Measurements from ENCODE around the gene DLGAP1. TPM values are rescaled to one million over a fixed set of nuclear protein-coding genes. Genes with fewer than 3 reads are reported as not detected.

Gene DLGAP1
- total RNA-seq, 4 donors from 2014 or later = 1.2 to 1.4 (median 1.4) TPM

- TF ChIP-seq POLR2AphosphoS5 (IDR thresholded peaks at IDR 0.05) (no peak), POLR2A (IDR thresholded peaks at IDR 0.05; ENCODE audit: low read depth) (no peak), CTCF (IDR thresholded peaks at IDR 0.05) (no peak), EP300 (IDR thresholded peaks at IDR 0.05) (no peak)
- Histone ChIP-seq H3K4me3 (no peak overlapping the region), H3K4me1 (peaks cover 0 to 6% (median 1%) of the 10 kb centered on the region in 4 donors), H3K27ac (replicated peaks in 1 of 4) (no peak overlapping the region), H3K9me3 (no peaks in the 10 kb centered on the region), H3K36me3 (no peaks in the 10 kb centered on the region), H3K27me3 (no peaks in the 10 kb centered on the region)
- no peak for DNase-seq (ENCODE audit: extremely low spot score)
- WGBS = 54% methylated on average over 9 of the region's 9 CpGs
- intact Hi-C loops (cut with DNase I) = no loop called here
Measured at GRCh38 chr18:3794537-3795348, 660.4 kb downstream of the DLGAP1 start.

GRCh38 chr18:3793545-3793944 lies 661.6 kb downstream of the DLGAP1 start:
- TF ChIP-seq POLR2A (IDR thresholded peaks at IDR 0.05; ENCODE audit: low read depth) (no peak), POLR2AphosphoS5 (IDR thresholded peaks at IDR 0.05) (no peak), EP300 (IDR thresholded peaks at IDR 0.05) (no peak), CTCF (IDR thresholded peaks at IDR 0.05) (no peak)
- WGBS = 88% methylated on average over 6 of the region's 6 CpGs
- Histone ChIP-seq H3K27ac (replicated peaks in 1 of 4) (no peak overlapping the region), H3K4me3 (no peak overlapping the region), H3K9me3 (no peaks in the 10 kb centered on the region), H3K4me1 (peaks cover 0 to 2% (median 0%) of the 10 kb centered on the region in 4 donors), H3K36me3 (no peaks in the 10 kb centered on the region), H3K27me3 (no peaks in the 10 kb centered on the region)
- DNase-seq (ENCODE audit: extremely low spot score) = no peak
- intact Hi-C loops (cut with DNase I) = no loop called here

- intact Hi-C loops (cut with DNase I) = no loop called here
- TF ChIP-seq EP300 (IDR thresholded peaks at IDR 0.05) (no peak), CTCF (IDR thresholded peaks at IDR 0.05) (no peak), POLR2A (IDR thresholded peaks at IDR 0.05; ENCODE audit: low read depth) (no peak), POLR2AphosphoS5 (IDR thresholded peaks at IDR 0.05) (no peak)
- H3K4me3 ChIP-seq = no peak overlapping the region
- WGBS = 83% methylated on average over 5 of the region's 5 CpGs
- H3K27me3 ChIP-seq = no peaks in the 10 kb centered on the region
- H3K9me3 ChIP-seq = no peaks in the 10 kb centered on the region
- H3K4me1 ChIP-seq = peaks cover 0 to 2% (median 0%) of the 10 kb centered on the region in 4 donors
- DNase-seq (ENCODE audit: extremely low spot score) = no peak
- H3K27ac ChIP-seq (replicated peaks in 1 of 4) = no peak overlapping the region
- no peaks in the 10 kb centered on the region for H3K36me3 ChIP-seq
Measured at GRCh38 chr18:3793111-3793510, 662.0 kb downstream of the DLGAP1 start.

GRCh38 chr18:3792711-3793110 lies 662.4 kb downstream of the DLGAP1 start:
- no peak for TF ChIP-seq EP300 (IDR thresholded peaks at IDR 0.05)
- TF ChIP-seq POLR2AphosphoS5 (IDR thresholded peaks at IDR 0.05) = no peak
- no peak for TF ChIP-seq POLR2A (IDR thresholded peaks at IDR 0.05; ENCODE audit: low read depth)
- no peak for TF ChIP-seq CTCF (IDR thresholded peaks at IDR 0.05)
- H3K4me1 ChIP-seq = peaks cover 0 to 2% (median 0%) of the 10 kb centered on the region in 4 donors
- WGBS = 93% methylated on average over 8 of the region's 9 CpGs
- no peak overlapping the region for H3K27ac ChIP-seq (replicated peaks in 1 of 4)
- intact Hi-C loops (cut with DNase I) = no loop called here
- no peaks in the 10 kb centered on the region for H3K27me3 ChIP-seq
- no peaks in the 10 kb centered on the region for H3K36me3 ChIP-seq
- H3K9me3 ChIP-seq = no peaks in the 10 kb centered on the region
- no peak for DNase-seq (ENCODE audit: extremely low spot score)
- no peak overlapping the region for H3K4me3 ChIP-seq
